ENCODE results near the gene RASGRF2. TPM values are rescaled to one million over a fixed set of nuclear protein-coding genes. Genes with fewer than 3 reads are reported as not detected.
A peak's percentile ranks its signal among the peaks of the same experiment; 100 is the strongest.

RASGRF2 gene
- total and polyA plus RNA-seq, 2 of the 13 experiments (the other 11 are each of a cell fraction or from before 2014, with no cell fraction given), result 23.6 to 29.0 TPM

DNA sequence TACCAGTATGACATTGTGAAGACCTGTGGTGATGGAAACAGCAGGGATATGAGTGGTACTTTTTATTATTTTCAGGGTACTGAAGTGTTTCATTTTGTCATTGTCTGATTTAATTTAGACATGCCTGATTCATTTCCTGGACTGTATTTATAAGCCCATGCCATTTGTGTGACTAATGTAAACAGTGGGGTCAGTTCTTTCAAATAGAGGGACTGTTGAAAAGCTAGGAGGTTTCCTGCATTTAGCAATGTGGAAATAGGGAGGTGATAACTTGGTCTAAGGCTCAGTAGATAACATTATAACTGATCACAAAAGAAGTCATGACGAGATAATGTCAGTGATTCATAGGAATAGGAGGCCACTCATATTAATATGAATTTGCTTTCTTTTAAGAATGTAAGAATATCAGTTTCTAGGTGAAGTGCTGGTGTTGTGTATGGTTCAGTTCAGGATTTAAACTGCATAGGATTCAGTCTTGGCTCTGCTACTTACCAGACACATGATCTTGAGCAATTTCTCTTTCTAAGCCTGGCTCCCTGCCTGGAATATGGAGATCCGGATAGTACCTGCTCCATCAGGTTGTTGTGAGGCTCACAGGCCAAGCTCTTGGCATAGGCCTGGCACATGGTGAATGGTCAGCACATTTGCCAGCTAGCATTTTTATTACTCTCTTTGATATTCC lies 7.5 kb downstream of the RASGRF2 start (continued):
- TF ChIP-seq RERE (CRISPR knock-in tag; IDR thresholded peaks at IDR 0.05; ENCODE audit: low read depth) (peak; percentile 40; the same call in 1 of the 2 replicates), ELF4 (CRISPR knock-in tag; IDR thresholded peaks at IDR 0.05; ENCODE audit: borderline replicate concordance) (no peak), MIER3 (CRISPR knock-in tag; IDR thresholded peaks at IDR 0.05; ENCODE audit: borderline replicate concordance) (no peak; the same call in 1 of the 2 replicates), SALL1 (CRISPR knock-in tag; IDR thresholded peaks at IDR 0.05) (no peak), SATB2 (CRISPR knock-in tag; IDR thresholded peaks at IDR 0.05) (no peak), ZNF546 (CRISPR knock-in tag; conservative IDR thresholded peaks at IDR 0.05) (no peak), ZNF230 (CRISPR knock-in tag; IDR thresholded peaks at IDR 0.05) (no peak), ZNF484 (CRISPR knock-in tag; IDR thresholded peaks at IDR 0.05; ENCODE audit: borderline replicate concordance, low read depth) (no peak), JARID2 (CRISPR knock-in tag; IDR thresholded peaks at IDR 0.05; ENCODE audit: insufficient replicate concordance) (no peak), NCOA2 (CRISPR knock-in tag; IDR thresholded peaks at IDR 0.05) (peak; percentile 55; the same call in 1 of the 2 replicates), SETDB1 (CRISPR knock-in tag; IDR thresholded peaks at IDR 0.05; ENCODE audit: borderline replicate concordance) (no peak), ZBTB38 (CRISPR knock-in tag; IDR thresholded peaks at IDR 0.05) (no peak), KDM5B (CRISPR knock-in tag; IDR thresholded peaks at IDR 0.05; ENCODE audit: borderline replicate concordance) (no peak), EZH2 (conservative IDR thresholded peaks at IDR 0.05; ENCODE audit: low read depth, low read length) (no peak), UBTF (CRISPR knock-in tag; IDR thresholded peaks at IDR 0.05) (no peak), KMT2B (CRISPR knock-in tag; IDR thresholded peaks at IDR 0.05) (no peak; the same call in 1 of the 2 replicates), HMG20A (CRISPR knock-in tag; IDR thresholded peaks at IDR 0.05; ENCODE audit: borderline replicate concordance) (peak; percentile 62; the same call in 1 of the 2 replicates), ZMYM3 (CRISPR knock-in tag; IDR thresholded peaks at IDR 0.05) (peak; percentile 34; the same call in 1 of the 2 replicates), ZBTB43 (CRISPR knock-in tag; conservative IDR thresholded peaks at IDR 0.05) (0 out of 2 replicates have a peak, but pooled peaks have one; percentile 26), NRL (CRISPR knock-in tag; IDR thresholded peaks at IDR 0.05; ENCODE audit: borderline replicate concordance) (no peak), TBX2 (CRISPR knock-in tag; IDR thresholded peaks at IDR 0.05; ENCODE audit: borderline replicate concordance) (no peak), ZSCAN9 (CRISPR knock-in tag; IDR thresholded peaks at IDR 0.05; ENCODE audit: borderline replicate concordance) (0 out of 2 replicates have a peak, but pooled peaks have one; percentile 19)

Measured in HepG2 (cell line).